Kidney (tissue), 14 donors: Measurements from ENCODE around the gene LPIN2. TPM values are rescaled to one million over a fixed set of nuclear protein-coding genes. Genes with fewer than 3 reads are reported as not detected.

ENCODE experiments used
- DNase-seq, 5 donors: peaks; one replicate each; pipeline ENCODE4 v3.0.0-alpha.2; 2013 to 2020
- FAIRE-seq: peaks from 2 replicates; lab custom pipeline; 2012; peaks lifted over from hg19 to GRCh38; lab: Jason Lieb, UNC
- H3K27ac ChIP-seq, 2 donors: one replicate each; pipeline ENCODE4 v1.7.0; 2013; ENCODE audit warnings: low read depth in 2 of 2, low read length in 2 of 2, inconsistent platforms in 1 of 2
- H3K27me3 ChIP-seq: one replicate; pipeline ENCODE4 v1.7.1; 2013; ENCODE audit warnings: low read length, inconsistent platforms; ENCODE audit not compliant: control insufficient read depth, insufficient read depth
- H3K36me3 ChIP-seq, 3 donors: one replicate each; pipeline versions ENCODE4 v1.7.0 to v1.7.1; 2013; ENCODE audit warnings: low read length in 3 of 3, control low read depth in 1 of 3, inconsistent platforms in 1 of 3; ENCODE audit not compliant: insufficient read depth in 3 of 3, control insufficient read depth in 2 of 3
- H3K4me1 ChIP-seq, 3 donors: one replicate each; pipeline versions ENCODE4 v1.7.0 to v1.7.1; 2013; ENCODE audit warnings: low read length in 3 of 3, inconsistent platforms in 1 of 3, low read depth in 1 of 3; ENCODE audit not compliant: control insufficient read depth in 2 of 3, insufficient read depth in 2 of 3
- H3K4me3 ChIP-seq, 3 donors: one replicate each; pipeline versions ENCODE4 v1.7.0 to v1.8.1; 2013; ENCODE audit warnings: low read length in 3 of 3, control low read depth in 1 of 3, inconsistent platforms in 1 of 3
- H3K9ac ChIP-seq, 3 donors: one replicate each; pipeline versions ENCODE4 v1.7.0 to v1.7.1; 2013; ENCODE audit warnings: low read length in 3 of 3, control low read depth in 1 of 3, inconsistent platforms in 1 of 3
- H3K9me3 ChIP-seq, 3 donors: one replicate each; pipeline versions ENCODE4 v1.7.0 to v1.7.1; 2013; ENCODE audit warnings: low read length in 3 of 3, control low read depth in 1 of 3, inconsistent platforms in 1 of 3; ENCODE audit not compliant: control insufficient read depth in 2 of 3, insufficient read depth in 1 of 3
- CTCF ChIP-seq: IDR thresholded peaks from 3 replicates; pipeline ENCODE4 v1.5.1; 2012; ENCODE audit warnings: mild to moderate bottlenecking, moderate library complexity, borderline replicate concordance; ENCODE audit not compliant: insufficient read depth; ENCODE audit errors: extremely low read depth
- intact Hi-C: fragments of 100-400 bp; cut with DNase I; formaldehyde crosslinking; loops from one replicate; pipeline ENCODE4 v1.11.1; 2022
- polyA plus RNA-seq: library from polyadenylated mRNA; stranded (reverse); fragments of 350-450 nt; fragmentation: Illumina TruSeq; extraction: RNeasy Lipid Tissue Mini Kit (QIAGEN cat#74804); gene quantifications from one replicate; pipeline ENCODE4 v1.2.3, GENCODE V29; 2014; ENCODE audit warnings: low read depth, low replicate concordance; ENCODE audit not compliant: insufficient read depth
- total RNA-seq: library from RNA; stranded (reverse); fragmentation: NEBNext Ultra II Directional; extraction: Animal tissue kit (Norgen Biotek cat#: 25700); gene quantifications from one replicate; pipeline ENCODE4 v1.2.1, GENCODE V29; 2021
- donor health status: control.
- donor health status: control.
- donor health status: control.
- donor health status: control.
- donor health status: control.
- donor health status: DM: yes; HTN: yes; CAD: no.
- donor health status: Normal renal cell carcinoma (clear cell type).

The LPIN2 gene
- total and polyA plus RNA-seq, 2 donors from 2014 or later = 14.3 to 52.3 TPM

- no peaks in the 10 kb centered on the region for H3K9me3 ChIP-seq
- intact Hi-C loops = no loop called here
- no peak for FAIRE-seq
- TF ChIP-seq CTCF = no peak
- no peak overlapping the region for H3K9ac ChIP-seq
- H3K36me3 ChIP-seq = peaks cover 0 to 5% (median 4%) of the 10 kb centered on the region in 3 donors
- H3K4me1 ChIP-seq = peaks cover 0 to 20% (median 20%) of the 10 kb centered on the region in 3 donors
- no peak overlapping the region for H3K4me3 ChIP-seq
- H3K27me3 ChIP-seq = no peaks in the 10 kb centered on the region
- peak overlapping the region in 1 of 2 donors; percentile 76 for H3K27ac ChIP-seq
- no peak for DNase-seq
Measured at GRCh38 chr18:3015204-3015592, 2.3 kb upstream of the LPIN2 start.

GRCh38 chr18:3014503-3015203, 1.7 kb upstream of the LPIN2 start:
- Histone ChIP-seq H3K27me3 (no peaks in the 10 kb centered on the region), H3K4me1 (peaks cover 0 to 22% (median 20%) of the 10 kb centered on the region in 3 donors), H3K4me3 (no peak overlapping the region), H3K36me3 (peaks cover 0 to 9% (median 5%) of the 10 kb centered on the region in 3 donors), H3K9me3 (no peaks in the 10 kb centered on the region), H3K27ac (peak overlapping the region; percentile 18 to 76), H3K9ac (no peak overlapping the region)
- FAIRE-seq (no peak), DNase-seq (no peak)
- intact Hi-C loops = no loop called here
- no peak for TF ChIP-seq CTCF

GRCh38 chr18:3012136-3013023, 564 bp downstream of the LPIN2 start:
- Histone ChIP-seq H3K36me3 (peaks cover 0 to 9% (median 5%) of the 10 kb centered on the region in 3 donors), H3K9me3 (no peaks in the 10 kb centered on the region), H3K4me3 (peak overlapping the region; percentile 72 to 83 (median 81)), H3K27ac (peak overlapping the region; percentile 92 to 95), H3K27me3 (no peaks in the 10 kb centered on the region), H3K9ac (peak overlapping the region; percentile 65 to 80 (median 69)), H3K4me1 (peaks cover 0 to 22% (median 20%) of the 10 kb centered on the region in 3 donors)
- no peak for FAIRE-seq
- TF ChIP-seq CTCF = no peak
- intact Hi-C loops = no loop called here
- peak in 4 of 5 donors; percentile 57 to 90 (median 78) for DNase-seq
